Measurements from ENCODE around the gene NEK8. TPM values are rescaled to one million over a fixed set of nuclear protein-coding genes. Genes with fewer than 3 reads are reported as not detected.

The NEK8 gene
- total RNA-seq, 1 experiment from 2014 or later, result 3.1 TPM

- no peak for DNase-seq (ENCODE audit: low spot score)
Measured at GRCh38 chr17:28744972-28745785, 16.6 kb downstream of the NEK8 start.

GRCh38 chr17:28745786-28746411 lies 17.3 kb downstream of the NEK8 start:
- no peak for DNase-seq (ENCODE audit: low spot score)

GRCh38 chr17:28746611-28747050 lies 18.0 kb downstream of the NEK8 start:
- DNase-seq (ENCODE audit: low spot score), result no peak

GRCh38 chr17:28747051-28747691 lies 18.6 kb downstream of the NEK8 start:
- DNase-seq (ENCODE audit: low spot score), result no peak

DNA sequence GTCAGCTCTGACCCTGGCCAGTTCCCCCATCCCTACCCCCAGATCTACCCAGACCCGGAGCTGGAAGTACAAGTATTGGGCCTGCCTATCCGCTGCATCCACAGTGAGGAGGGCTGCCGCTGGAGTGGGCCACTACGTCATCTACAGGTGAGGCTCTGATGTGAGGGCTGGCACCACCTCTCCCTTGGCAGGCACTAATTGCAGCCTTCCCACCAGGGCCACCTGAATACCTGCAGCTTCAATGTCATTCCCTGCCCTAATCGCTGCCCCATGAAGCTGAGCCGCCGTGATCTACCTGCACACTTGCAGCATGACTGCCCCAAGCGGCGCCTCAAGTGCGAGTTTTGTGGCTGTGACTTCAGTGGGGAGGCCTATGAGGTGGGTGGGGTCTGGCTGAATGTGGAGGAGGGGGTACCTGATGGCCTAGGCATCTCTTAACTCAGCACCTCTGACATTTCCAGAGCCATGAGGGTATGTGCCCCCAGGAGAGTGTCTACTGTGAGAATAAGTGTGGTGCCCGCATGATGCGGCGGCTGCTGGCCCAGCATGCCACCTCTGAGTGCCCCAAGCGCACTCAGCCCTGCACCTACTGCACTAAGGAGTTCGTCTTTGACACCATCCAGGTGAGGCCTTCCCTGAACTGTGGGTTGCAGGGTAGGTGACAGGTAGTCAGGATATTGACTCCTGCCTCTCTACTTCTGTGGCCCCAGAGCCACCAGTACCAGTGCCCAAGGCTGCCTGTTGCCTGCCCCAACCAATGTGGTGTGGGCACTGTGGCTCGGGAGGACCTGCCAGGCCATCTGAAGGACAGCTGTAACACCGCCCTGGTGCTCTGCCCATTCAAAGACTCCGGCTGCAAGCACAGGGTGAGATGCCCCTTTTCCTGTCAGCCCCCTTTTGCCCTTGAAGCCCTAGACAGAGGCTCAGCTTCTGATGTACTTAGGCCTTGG lies 19.5 kb downstream of the NEK8 start:
- DNase-seq (ENCODE audit: low spot score), result no peak

DNA sequence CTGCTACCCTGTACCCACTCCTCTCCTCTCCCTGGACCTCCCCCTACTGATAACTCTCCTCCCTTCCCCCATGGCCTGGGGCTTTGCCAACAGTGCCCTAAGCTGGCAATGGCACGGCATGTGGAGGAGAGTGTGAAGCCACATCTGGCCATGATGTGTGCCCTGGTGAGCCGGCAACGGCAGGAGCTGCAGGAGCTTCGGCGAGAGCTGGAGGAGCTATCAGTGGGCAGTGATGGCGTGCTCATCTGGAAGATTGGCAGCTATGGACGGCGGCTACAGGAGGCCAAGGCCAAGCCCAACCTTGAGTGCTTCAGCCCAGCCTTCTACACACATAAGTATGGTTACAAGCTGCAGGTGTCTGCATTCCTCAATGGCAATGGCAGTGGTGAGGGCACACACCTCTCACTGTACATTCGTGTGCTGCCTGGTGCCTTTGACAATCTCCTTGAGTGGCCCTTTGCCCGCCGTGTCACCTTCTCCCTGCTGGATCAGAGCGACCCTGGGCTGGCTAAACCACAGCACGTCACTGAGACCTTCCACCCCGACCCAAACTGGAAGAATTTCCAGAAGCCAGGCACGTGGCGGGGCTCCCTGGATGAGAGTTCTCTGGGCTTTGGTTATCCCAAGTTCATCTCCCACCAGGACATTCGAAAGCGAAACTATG lies 20.4 kb downstream of the NEK8 start:
- DNase-seq (ENCODE audit: low spot score), result no peak

GRCh38 chr17:28749516-28750177 lies 21.1 kb downstream of the NEK8 start:
- DNase-seq (ENCODE audit: low spot score), result no peak

- peak; percentile 87 for DNase-seq (ENCODE audit: low spot score)
Measured at GRCh38 chr17:28750178-28751047, 21.8 kb downstream of the NEK8 start.

DNA sequence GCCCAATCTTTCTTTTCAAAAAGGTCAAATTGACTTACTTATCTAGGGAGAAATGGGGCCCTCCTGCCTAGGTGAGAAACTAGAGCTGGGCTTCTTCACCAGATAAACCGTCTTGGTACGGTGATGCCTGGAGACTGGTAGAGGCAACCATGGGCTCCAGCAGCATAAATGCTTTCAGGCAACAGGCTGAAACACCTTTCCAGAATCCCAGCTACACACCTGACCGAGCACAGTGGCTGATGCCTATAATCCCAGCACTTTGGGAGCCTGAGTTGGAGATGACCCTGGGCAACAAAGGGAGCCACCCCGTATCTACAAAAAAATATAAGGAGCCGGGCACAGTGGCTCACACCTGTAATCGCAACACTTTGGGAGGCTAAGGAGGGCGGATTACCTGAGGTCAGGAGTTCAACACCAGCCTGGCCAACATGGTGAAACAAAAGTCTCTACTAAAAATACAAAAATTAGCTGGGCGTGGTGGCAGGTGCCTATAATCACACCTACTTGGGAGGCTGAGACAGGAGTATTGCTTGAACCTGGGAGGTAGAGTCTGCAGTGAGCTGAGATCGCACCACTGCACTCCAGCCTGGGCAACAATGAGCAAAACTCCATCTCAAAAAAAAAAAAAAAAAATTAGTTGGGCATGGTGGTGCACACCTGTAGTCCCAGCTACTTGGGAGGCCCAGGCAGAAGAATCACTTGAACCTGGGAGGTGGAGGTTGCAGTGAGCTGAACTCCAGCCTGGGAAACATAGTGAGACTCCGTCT lies 23.2 kb downstream of the NEK8 start:
- no peak for DNase-seq (ENCODE audit: low spot score)

- no peak for DNase-seq (ENCODE audit: low spot score)
Measured at GRCh38 chr17:28755486-28755885, 26.9 kb downstream of the NEK8 start.

GRCh38 chr17:28756049-28756804 lies 27.6 kb downstream of the NEK8 start:
- DNase-seq (ENCODE audit: low spot score), result no peak

GRCh38 chr17:28758411-28759121 lies 30.0 kb downstream of the NEK8 start:
- DNase-seq (ENCODE audit: low spot score), result no peak

DNA sequence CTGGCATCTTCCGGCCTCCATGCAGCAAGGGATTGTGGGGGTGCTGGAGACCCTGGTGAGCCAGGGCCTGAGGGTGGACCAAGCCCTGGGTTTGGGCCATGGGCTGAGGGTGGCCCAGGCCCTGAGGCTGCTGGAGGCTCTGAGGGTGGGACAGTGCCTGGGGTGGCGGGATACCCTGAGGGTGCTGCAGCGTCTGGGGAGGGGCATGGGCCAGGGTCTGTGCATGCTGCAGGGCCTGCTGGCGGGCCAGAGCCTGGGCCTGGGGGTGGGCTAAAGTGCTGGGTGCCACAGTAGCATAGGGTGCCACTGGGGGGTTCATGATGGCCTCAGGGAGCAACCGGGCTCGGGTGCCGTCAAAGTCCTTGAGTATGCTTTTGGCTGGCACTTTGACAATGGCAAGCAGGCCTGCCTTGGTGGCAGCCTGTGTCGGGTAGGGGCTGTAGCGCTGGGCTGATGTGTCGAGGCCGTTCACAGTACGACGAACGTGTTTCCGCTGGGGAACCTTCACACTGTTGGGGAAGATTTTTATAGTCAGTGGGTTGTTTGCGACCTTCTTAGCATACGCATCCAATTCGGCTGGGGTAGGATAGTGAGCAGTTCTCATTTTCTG lies 30.8 kb downstream of the NEK8 start:
- DNase-seq (ENCODE audit: low spot score), result no peak

- DNase-seq (ENCODE audit: low spot score), result no peak
Measured at GRCh38 chr17:28760601-28761562, 32.3 kb downstream of the NEK8 start.

- no peak for DNase-seq (ENCODE audit: low spot score)
Measured at GRCh38 chr17:28763137-28763799, 34.7 kb downstream of the NEK8 start.
